Ishikawa (cell line): ENCODE results near the gene NIPA2.

ENCODE experiments used
- CEBPB ChIP-seq: IDR thresholded peaks from 2 replicates; pipeline ENCODE4 v1.6.1; 2012
- CREB1 ChIP-seq: IDR thresholded peaks from 2 replicates; pipeline ENCODE4 v1.6.1; 2012; ENCODE audit warnings: low read depth
- EGR1 ChIP-seq: IDR thresholded peaks from 2 replicates; pipeline ENCODE4 v1.6.1; 2012
- EP300 ChIP-seq: IDR thresholded peaks from 2 replicates; pipeline ENCODE4 v1.6.1; 2012; ENCODE audit warnings: borderline replicate concordance
- FOXM1 ChIP-seq: IDR thresholded peaks from 2 replicates; pipeline ENCODE4 v1.6.1; 2012; ENCODE audit warnings: low read depth, borderline replicate concordance
- NFIC ChIP-seq: IDR thresholded peaks from 2 replicates; pipeline ENCODE4 v1.6.1; 2012
- RAD21 ChIP-seq: IDR thresholded peaks from 2 replicates; pipeline ENCODE4 v1.6.1; 2012; ENCODE audit warnings: low read depth
- TAF1 ChIP-seq: IDR thresholded peaks from 2 replicates; pipeline ENCODE4 v1.6.1; 2012; ENCODE audit warnings: low read depth, mild to moderate bottlenecking
- TCF12 ChIP-seq: IDR thresholded peaks from 2 replicates; pipeline ENCODE4 v1.6.1; 2012; ENCODE audit warnings: low read depth
- TEAD4 ChIP-seq: IDR thresholded peaks from 2 replicates; pipeline ENCODE4 v1.6.1; 2012
- YY1 ChIP-seq: IDR thresholded peaks from 2 replicates; pipeline ENCODE4 v1.6.1; 2012; ENCODE audit warnings: low read depth
- ZBTB7A ChIP-seq: IDR thresholded peaks from 2 replicates; pipeline ENCODE4 v1.6.1; 2012; ENCODE audit warnings: low read depth
- TF ChIP-seq, protein P1 (sequence below): IDR thresholded peaks from 2 replicates; pipeline ENCODE4 v1.6.1; 2012
- TF ChIP-seq, protein P2 (sequence below): IDR thresholded peaks from 2 replicates; pipeline ENCODE4 v1.6.1; 2012; ENCODE audit warnings: low read depth, mild to moderate bottlenecking
- TF ChIP-seq, protein P3 (sequence below): IDR thresholded peaks from 2 replicates; pipeline ENCODE4 v1.6.1; 2012

NIPA2 gene

DNA sequence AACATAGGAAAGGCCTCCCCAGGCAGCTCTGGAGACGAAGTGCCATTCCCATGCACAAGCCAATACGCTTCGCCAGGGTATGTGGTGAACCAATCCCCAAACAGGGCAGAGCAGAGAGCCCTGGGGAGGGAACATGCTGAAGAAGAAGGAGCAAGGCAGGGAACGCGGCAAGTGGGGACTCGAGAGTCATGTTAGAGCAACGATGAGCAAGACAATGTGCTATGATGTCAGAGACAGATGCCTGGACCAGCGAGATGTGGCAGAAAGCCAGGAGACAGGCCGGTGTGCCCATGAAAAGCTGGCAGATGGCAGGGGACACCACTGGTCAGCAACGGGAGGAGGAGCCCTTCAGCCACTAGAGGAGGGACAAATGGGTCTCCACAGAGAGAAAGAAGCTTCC lies 39.6 kb downstream of the NIPA2 start:
- no peak for TF ChIP-seq EGR1
- no peak for TF ChIP-seq YY1
- no peak for TF ChIP-seq EP300
- TF ChIP-seq, protein P1, sequence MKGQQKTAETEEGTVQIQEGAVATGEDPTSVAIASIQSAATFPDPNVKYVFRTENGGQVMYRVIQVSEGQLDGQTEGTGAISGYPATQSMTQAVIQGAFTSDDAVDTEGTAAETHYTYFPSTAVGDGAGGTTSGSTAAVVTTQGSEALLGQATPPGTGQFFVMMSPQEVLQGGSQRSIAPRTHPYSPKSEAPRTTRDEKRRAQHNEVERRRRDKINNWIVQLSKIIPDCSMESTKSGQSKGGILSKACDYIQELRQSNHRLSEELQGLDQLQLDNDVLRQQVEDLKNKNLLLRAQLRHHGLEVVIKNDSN = no peak
- TF ChIP-seq RAD21 = no peak
- no peak for TF ChIP-seq CEBPB
- TF ChIP-seq TAF1 = no peak
- TF ChIP-seq TEAD4 = no peak
- no peak for TF ChIP-seq TCF12
- TF ChIP-seq, protein P2, sequence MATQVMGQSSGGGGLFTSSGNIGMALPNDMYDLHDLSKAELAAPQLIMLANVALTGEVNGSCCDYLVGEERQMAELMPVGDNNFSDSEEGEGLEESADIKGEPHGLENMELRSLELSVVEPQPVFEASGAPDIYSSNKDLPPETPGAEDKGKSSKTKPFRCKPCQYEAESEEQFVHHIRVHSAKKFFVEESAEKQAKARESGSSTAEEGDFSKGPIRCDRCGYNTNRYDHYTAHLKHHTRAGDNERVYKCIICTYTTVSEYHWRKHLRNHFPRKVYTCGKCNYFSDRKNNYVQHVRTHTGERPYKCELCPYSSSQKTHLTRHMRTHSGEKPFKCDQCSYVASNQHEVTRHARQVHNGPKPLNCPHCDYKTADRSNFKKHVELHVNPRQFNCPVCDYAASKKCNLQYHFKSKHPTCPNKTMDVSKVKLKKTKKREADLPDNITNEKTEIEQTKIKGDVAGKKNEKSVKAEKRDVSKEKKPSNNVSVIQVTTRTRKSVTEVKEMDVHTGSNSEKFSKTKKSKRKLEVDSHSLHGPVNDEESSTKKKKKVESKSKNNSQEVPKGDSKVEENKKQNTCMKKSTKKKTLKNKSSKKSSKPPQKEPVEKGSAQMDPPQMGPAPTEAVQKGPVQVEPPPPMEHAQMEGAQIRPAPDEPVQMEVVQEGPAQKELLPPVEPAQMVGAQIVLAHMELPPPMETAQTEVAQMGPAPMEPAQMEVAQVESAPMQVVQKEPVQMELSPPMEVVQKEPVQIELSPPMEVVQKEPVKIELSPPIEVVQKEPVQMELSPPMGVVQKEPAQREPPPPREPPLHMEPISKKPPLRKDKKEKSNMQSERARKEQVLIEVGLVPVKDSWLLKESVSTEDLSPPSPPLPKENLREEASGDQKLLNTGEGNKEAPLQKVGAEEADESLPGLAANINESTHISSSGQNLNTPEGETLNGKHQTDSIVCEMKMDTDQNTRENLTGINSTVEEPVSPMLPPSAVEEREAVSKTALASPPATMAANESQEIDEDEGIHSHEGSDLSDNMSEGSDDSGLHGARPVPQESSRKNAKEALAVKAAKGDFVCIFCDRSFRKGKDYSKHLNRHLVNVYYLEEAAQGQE = no peak
- no peak for TF ChIP-seq FOXM1
- no peak for TF ChIP-seq NFIC
- no peak for TF ChIP-seq CREB1
- TF ChIP-seq ZBTB7A = no peak

DNA sequence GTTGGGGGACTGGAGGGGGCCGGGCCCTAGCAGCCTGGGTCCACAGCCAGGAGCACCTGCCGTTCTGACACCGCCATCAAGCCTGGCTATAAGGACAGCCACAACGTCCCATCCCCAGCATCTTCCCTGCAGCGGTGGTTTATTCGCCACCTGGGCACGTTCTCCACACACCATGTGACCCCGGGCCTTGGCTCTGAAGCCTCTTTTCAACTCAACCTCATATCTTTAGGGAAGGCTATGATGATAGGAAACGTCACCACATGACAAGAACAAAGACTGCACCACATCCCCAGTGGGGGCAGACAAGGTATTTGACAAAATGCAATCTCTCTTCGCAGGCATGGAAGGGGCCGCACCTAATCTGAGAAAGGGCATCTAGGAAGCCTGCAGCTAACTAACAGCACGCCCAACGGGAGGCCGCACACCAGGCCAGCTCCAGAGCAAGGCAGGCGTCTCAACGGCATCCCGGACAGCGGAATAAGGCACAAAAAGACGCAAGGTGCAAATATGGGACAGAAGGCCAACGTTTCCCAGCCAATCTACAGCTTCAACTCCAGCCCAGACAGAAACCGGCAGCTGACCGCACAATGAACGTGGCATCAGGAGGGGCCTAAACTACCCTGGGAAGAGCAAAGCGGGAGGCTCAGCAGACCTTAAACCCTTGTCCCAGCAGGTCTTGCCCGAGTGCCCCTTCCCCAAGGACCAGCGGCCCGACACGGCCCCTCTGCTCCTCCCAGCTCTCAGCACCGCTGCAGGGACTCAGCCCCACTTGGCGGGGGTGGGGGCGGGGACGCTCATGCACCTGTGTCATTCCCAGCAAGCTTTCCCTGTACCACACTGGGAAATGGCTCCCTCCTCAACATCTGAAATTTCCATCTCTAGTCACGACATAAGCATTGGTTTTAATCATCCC lies 41.9 kb downstream of the NIPA2 start:
- TF ChIP-seq, protein P2 = no peak
- no peak for TF ChIP-seq TEAD4
- no peak for TF ChIP-seq CREB1
- no peak for TF ChIP-seq YY1
- no peak for TF ChIP-seq NFIC
- no peak for TF ChIP-seq FOXM1
- TF ChIP-seq EP300 = no peak
- no peak for TF ChIP-seq ZBTB7A
- no peak for TF ChIP-seq EGR1
- TF ChIP-seq TAF1 = no peak
- TF ChIP-seq, protein P3, sequence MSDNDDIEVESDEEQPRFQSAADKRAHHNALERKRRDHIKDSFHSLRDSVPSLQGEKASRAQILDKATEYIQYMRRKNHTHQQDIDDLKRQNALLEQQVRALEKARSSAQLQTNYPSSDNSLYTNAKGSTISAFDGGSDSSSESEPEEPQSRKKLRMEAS = no peak
- TF ChIP-seq RAD21 = no peak
- TF ChIP-seq TCF12 = no peak
- TF ChIP-seq, protein P1 = no peak

DNA sequence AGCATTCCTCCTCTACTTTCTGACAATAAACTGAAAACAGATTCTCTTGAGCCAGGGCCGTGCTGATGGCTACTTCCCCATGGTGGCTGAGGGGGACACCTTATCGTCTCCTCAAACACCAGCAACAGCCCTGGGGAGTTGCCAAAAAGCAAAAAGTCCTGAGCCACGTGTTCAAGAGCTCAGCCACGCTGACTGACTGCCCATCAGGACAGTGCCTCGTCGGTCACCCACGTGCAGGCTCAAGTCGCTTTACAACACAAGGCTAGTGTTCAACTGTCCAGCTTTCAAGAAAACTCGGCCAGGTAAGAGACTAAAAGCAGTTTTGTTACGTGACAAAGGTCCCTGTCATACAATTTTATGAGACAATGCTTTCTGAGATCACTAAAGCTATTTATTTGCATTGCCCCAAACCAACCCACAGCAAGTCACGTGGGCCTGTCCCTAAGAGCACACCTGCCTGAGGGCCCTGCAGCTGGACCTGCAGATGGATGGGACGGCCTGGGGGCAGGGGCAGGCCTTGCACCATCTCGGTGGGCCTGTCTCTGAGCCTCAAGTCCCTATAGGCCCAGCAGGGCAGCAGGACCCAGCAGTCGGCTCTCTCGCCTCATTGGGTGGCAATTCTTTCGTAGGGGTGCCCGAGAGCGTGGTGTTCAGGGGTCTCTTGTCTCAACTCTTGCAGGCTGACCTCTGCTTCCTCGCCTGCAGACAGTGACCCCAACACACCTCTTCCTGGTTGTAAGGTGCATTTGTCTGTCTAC lies 42.7 kb downstream of the NIPA2 start:
- TF ChIP-seq CREB1 (no peak), ZBTB7A (no peak), TAF1 (no peak), CEBPB (no peak), RAD21 (no peak)
- TF ChIP-seq, protein P1 = no peak

GRCh38 chr15:22881739-22882440 lies 43.4 kb downstream of the NIPA2 start:
- TF ChIP-seq, protein P3 = no peak
- TF ChIP-seq FOXM1 = no peak
- TF ChIP-seq TCF12 = no peak
- no peak for TF ChIP-seq TEAD4
- TF ChIP-seq TAF1 = no peak
- no peak for TF ChIP-seq RAD21
- TF ChIP-seq EGR1 = no peak
- TF ChIP-seq ZBTB7A = no peak
- TF ChIP-seq YY1 = no peak
- TF ChIP-seq, protein P2 = no peak
- TF ChIP-seq, protein P1 = no peak
- no peak for TF ChIP-seq CEBPB
